ENCODE results near the gene SUCO.

DNA sequence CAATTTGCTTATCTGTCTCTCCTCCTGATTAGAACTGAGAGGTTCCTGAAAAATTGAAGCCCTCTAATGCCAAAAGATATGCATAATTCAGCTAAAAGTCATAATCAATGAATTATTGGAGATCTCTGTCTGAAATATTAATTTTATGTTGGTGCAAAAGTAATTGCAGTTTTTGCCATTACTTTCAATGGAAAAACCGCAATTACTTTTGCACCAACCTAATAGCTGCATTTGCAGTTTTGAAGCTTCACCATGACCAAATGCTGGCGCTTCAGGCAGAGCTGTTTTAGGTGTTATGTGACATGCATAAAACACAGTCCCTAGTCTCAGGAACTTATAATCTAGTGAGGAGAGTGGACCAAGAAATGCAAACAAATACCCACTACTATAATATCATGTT is 96.2 kb downstream of the SUCO start:
- TF ChIP-seq, protein P1, sequence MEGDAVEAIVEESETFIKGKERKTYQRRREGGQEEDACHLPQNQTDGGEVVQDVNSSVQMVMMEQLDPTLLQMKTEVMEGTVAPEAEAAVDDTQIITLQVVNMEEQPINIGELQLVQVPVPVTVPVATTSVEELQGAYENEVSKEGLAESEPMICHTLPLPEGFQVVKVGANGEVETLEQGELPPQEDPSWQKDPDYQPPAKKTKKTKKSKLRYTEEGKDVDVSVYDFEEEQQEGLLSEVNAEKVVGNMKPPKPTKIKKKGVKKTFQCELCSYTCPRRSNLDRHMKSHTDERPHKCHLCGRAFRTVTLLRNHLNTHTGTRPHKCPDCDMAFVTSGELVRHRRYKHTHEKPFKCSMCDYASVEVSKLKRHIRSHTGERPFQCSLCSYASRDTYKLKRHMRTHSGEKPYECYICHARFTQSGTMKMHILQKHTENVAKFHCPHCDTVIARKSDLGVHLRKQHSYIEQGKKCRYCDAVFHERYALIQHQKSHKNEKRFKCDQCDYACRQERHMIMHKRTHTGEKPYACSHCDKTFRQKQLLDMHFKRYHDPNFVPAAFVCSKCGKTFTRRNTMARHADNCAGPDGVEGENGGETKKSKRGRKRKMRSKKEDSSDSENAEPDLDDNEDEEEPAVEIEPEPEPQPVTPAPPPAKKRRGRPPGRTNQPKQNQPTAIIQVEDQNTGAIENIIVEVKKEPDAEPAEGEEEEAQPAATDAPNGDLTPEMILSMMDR (IDR thresholded peaks at IDR 0.05) = no peak
- no peak for TF ChIP-seq EZH2 (IDR thresholded peaks at IDR 0.05; ENCODE audit: borderline replicate concordance, insufficient read depth, low read depth, low read length, poor library complexity, severe bottlenecking)
